ENCODE data around the gene PTGR2. TPM values are rescaled to one million over a fixed set of nuclear protein-coding genes. Genes with fewer than 3 reads are reported as not detected.

PTGR2 gene
- total RNA-seq, 1 experiment from 2014 or later: 16.0 TPM

GRCh38 chr14:73859145-73859544 is 7.5 kb downstream of the PTGR2 start:
- H3K36me3 ChIP-seq (ENCODE audit: insufficient read depth, low read length, poor library complexity, severe bottlenecking): peaks cover 16% of the 10 kb centered on the region
- no TSS peak for BruUV-seq (replicated peaks)
- H3K4me1 ChIP-seq (ENCODE audit: insufficient read depth, low read length, poor library complexity, severe bottlenecking): no peaks in the 10 kb centered on the region
- H3K4me3 ChIP-seq (ENCODE audit: low read depth, low read length, poor library complexity, severe bottlenecking): no peak overlapping the region
- no peaks in the 10 kb centered on the region for H3K27me3 ChIP-seq (replicated peaks; ENCODE audit: insufficient read depth, low read depth, low read length, poor library complexity)
- no peaks in the 10 kb centered on the region for H3K9me3 ChIP-seq (ENCODE audit: low read depth, low read length, poor library complexity, severe bottlenecking)
- ChIA-PET POLR2A (ENCODE audit: low non-redundant PET) (no interaction called here), CTCF (no interaction called here)
- DNase-seq (ENCODE audit: low spot score): no peak
- no peak for TF ChIP-seq CTCF (conservative IDR thresholded peaks at IDR 0.05; ENCODE audit: low read depth, low read length)
- no peak for TF ChIP-seq EZH2 (IDR thresholded peaks at IDR 0.05; ENCODE audit: borderline replicate concordance, low read depth, low read length, poor library complexity, severe bottlenecking)
- intact Hi-C loops (cut with micrococcal nuclease; ENCODE audit: unreplicated experiment): no loop called here
- H3K27ac ChIP-seq (ENCODE audit: low read depth, low read length, poor library complexity, severe bottlenecking): no peak overlapping the region

- ChIA-PET CTCF (no interaction called here), POLR2A (ENCODE audit: low non-redundant PET) (no interaction called here)
- intact Hi-C loops (cut with micrococcal nuclease; ENCODE audit: unreplicated experiment): loop anchor here (10.0 kb wide), 1 partner anchor 226 kb away; no protein-coding TSS in a partner anchor
- BruUV-seq (replicated peaks): no TSS peak
- Histone ChIP-seq H3K9me3 (ENCODE audit: low read depth, low read length, poor library complexity, severe bottlenecking) (no peaks in the 10 kb centered on the region), H3K4me1 (ENCODE audit: insufficient read depth, low read length, poor library complexity, severe bottlenecking) (no peaks in the 10 kb centered on the region), H3K4me3 (ENCODE audit: low read depth, low read length, poor library complexity, severe bottlenecking) (no peak overlapping the region), H3K27me3 (replicated peaks; ENCODE audit: insufficient read depth, low read depth, low read length, poor library complexity) (no peaks in the 10 kb centered on the region), H3K36me3 (ENCODE audit: insufficient read depth, low read length, poor library complexity, severe bottlenecking) (peaks cover 16% of the 10 kb centered on the region), H3K27ac (ENCODE audit: low read depth, low read length, poor library complexity, severe bottlenecking) (no peak overlapping the region)
- TF ChIP-seq EZH2 (IDR thresholded peaks at IDR 0.05; ENCODE audit: borderline replicate concordance, low read depth, low read length, poor library complexity, severe bottlenecking) (no peak), CTCF (conservative IDR thresholded peaks at IDR 0.05; ENCODE audit: low read depth, low read length) (no peak)
- no peak for DNase-seq (ENCODE audit: low spot score)
Measured at GRCh38 chr14:73861073-73861472, 9.4 kb downstream of the PTGR2 start.

GRCh38 chr14:73862480-73862879 is 10.8 kb downstream of the PTGR2 start:
- no peak for TF ChIP-seq CTCF (conservative IDR thresholded peaks at IDR 0.05; ENCODE audit: low read depth, low read length)
- no peak for TF ChIP-seq EZH2 (IDR thresholded peaks at IDR 0.05; ENCODE audit: borderline replicate concordance, low read depth, low read length, poor library complexity, severe bottlenecking)
- peaks cover 16% of the 10 kb centered on the region for H3K36me3 ChIP-seq (ENCODE audit: insufficient read depth, low read length, poor library complexity, severe bottlenecking)
- POLR2A ChIA-PET (ENCODE audit: low non-redundant PET): no interaction called here
- no peak overlapping the region for H3K27ac ChIP-seq (ENCODE audit: low read depth, low read length, poor library complexity, severe bottlenecking)
- BruUV-seq (replicated peaks): no TSS peak
- DNase-seq (ENCODE audit: low spot score): no peak
- CTCF ChIA-PET: no interaction called here
- no peaks in the 10 kb centered on the region for H3K4me1 ChIP-seq (ENCODE audit: insufficient read depth, low read length, poor library complexity, severe bottlenecking)
- H3K9me3 ChIP-seq (ENCODE audit: low read depth, low read length, poor library complexity, severe bottlenecking): no peaks in the 10 kb centered on the region
- no peaks in the 10 kb centered on the region for H3K27me3 ChIP-seq (replicated peaks; ENCODE audit: insufficient read depth, low read depth, low read length, poor library complexity)
- no peak overlapping the region for H3K4me3 ChIP-seq (ENCODE audit: low read depth, low read length, poor library complexity, severe bottlenecking)
- intact Hi-C loops (cut with micrococcal nuclease; ENCODE audit: unreplicated experiment): loop anchor here (10.0 kb wide), 1 partner anchor 228 kb away; no protein-coding TSS in a partner anchor
